Measurements from ENCODE around the gene ZFR2.

ZFR2 gene

DNA sequence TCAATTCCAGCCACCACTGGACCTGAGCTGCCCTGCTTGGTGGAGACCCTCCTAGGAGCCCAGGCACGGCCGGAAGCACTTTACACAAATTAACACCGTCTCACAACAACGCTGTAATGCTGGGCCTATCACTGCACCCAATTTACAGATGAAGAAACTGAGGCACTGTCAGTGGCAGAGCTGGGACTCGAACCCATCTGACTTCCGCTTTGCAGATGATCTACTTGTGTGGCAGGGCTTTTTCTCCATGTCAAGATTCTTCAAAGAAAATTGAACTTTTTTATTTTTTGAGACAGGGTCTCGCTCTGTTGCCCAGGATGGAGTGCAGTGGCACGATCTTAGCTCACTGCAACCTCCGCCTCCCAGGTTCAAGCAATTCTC lies 33.8 kb downstream of the ZFR2 start:
- Histone ChIP-seq H3K36me3 (no peaks in the 10 kb centered on the region), H3K4me1 (ENCODE audit: control insufficient read depth in 1 of 2, insufficient read depth in 1 of 2, low read depth in 1 of 2, low read length in 1 of 2) (no peaks in the 10 kb centered on the region), H3K9me3 (no peaks in the 10 kb centered on the region), H3K27me3 (peaks cover 8% of the 10 kb centered on the region), H3K4me3 (ENCODE audit: low read depth in 1 of 2, low read length in 1 of 2) (no peak overlapping the region), H3K27ac (no peak overlapping the region)
- TF ChIP-seq, protein P1, sequence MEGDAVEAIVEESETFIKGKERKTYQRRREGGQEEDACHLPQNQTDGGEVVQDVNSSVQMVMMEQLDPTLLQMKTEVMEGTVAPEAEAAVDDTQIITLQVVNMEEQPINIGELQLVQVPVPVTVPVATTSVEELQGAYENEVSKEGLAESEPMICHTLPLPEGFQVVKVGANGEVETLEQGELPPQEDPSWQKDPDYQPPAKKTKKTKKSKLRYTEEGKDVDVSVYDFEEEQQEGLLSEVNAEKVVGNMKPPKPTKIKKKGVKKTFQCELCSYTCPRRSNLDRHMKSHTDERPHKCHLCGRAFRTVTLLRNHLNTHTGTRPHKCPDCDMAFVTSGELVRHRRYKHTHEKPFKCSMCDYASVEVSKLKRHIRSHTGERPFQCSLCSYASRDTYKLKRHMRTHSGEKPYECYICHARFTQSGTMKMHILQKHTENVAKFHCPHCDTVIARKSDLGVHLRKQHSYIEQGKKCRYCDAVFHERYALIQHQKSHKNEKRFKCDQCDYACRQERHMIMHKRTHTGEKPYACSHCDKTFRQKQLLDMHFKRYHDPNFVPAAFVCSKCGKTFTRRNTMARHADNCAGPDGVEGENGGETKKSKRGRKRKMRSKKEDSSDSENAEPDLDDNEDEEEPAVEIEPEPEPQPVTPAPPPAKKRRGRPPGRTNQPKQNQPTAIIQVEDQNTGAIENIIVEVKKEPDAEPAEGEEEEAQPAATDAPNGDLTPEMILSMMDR (IDR thresholded peaks at IDR 0.05): no peak

DNA sequence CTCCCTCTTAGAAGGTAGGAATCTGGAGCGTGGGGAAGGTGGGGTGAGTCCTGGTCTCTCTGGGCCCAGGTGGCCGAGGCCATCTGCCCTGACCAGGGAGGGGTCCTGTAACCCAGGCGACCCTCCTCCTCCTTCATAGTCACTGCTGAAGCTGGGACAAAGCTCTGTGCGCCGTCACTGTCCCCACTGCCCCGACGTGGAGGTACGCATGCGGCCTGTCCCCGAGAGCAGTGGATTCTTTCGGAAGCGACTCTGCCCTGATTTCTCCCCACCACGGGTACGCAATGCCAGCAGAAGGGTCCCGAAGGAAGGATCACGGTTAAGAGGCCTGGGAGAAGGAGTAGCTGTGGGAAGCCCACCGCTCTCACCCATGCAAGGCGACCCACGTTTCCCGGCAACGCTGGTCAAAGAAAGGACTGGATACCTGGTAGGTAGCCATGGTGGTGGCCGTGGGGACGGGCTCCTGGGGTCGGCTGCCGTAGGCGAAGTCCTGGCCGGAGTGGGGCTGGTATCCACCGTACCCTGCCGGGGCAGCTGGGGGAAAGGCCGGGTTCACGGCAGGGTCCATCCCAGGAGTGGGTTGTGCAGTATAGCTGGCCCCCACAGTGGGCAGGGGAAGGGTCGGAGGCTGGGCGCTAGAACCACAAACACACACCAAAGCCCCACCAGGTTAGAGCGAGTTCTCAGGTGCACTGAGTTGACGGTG lies 34.3 kb downstream of the ZFR2 start:
- H3K27ac ChIP-seq: no peak overlapping the region
- H3K9me3 ChIP-seq: no peaks in the 10 kb centered on the region
- TF ChIP-seq, protein P1 (IDR thresholded peaks at IDR 0.05): no peak
- H3K4me1 ChIP-seq (ENCODE audit: control insufficient read depth in 1 of 2, insufficient read depth in 1 of 2, low read depth in 1 of 2, low read length in 1 of 2): no peaks in the 10 kb centered on the region
- peaks cover 11% of the 10 kb centered on the region for H3K27me3 ChIP-seq
- H3K4me3 ChIP-seq (ENCODE audit: low read depth in 1 of 2, low read length in 1 of 2): no peak overlapping the region
- H3K36me3 ChIP-seq: no peaks in the 10 kb centered on the region

- no peaks in the 10 kb centered on the region for H3K4me1 ChIP-seq (ENCODE audit: control insufficient read depth in 1 of 2, insufficient read depth in 1 of 2, low read depth in 1 of 2, low read length in 1 of 2)
- H3K9me3 ChIP-seq: no peaks in the 10 kb centered on the region
- H3K27me3 ChIP-seq: peaks cover 8% of the 10 kb centered on the region
- TF ChIP-seq, protein P1 (IDR thresholded peaks at IDR 0.05): no peak
- H3K27ac ChIP-seq: no peak overlapping the region
- H3K36me3 ChIP-seq: no peaks in the 10 kb centered on the region
- no peak overlapping the region for H3K4me3 ChIP-seq (ENCODE audit: low read depth in 1 of 2, low read length in 1 of 2)
Observed at GRCh38 chr19:3833578-3834348, 35.1 kb downstream of the ZFR2 start.

DNA sequence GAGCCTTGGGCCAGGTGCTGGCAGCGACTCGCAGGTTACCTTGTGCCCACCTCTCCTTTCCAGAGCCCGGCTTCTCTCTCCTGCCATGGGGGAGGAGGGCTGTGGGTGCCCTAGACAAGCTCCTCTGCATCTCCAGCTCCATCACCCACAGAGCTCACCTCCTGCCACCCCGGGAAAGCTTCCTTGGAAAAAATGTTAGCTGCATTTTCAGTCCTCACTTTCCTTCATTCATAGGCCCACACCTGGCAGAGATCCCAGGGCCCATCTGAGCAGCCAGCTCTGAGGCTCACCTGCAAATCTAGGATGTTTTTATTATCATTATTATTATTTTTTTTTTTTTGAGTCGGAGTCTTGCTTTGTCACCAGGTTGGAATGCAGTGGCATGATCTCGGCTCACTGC lies 36.8 kb downstream of the ZFR2 start:
- H3K4me3 ChIP-seq (ENCODE audit: low read depth in 1 of 2, low read length in 1 of 2): no peak overlapping the region
- H3K27ac ChIP-seq: no peak overlapping the region
- H3K36me3 ChIP-seq: no peaks in the 10 kb centered on the region
- peaks cover 7% of the 10 kb centered on the region for H3K27me3 ChIP-seq
- no peaks in the 10 kb centered on the region for H3K9me3 ChIP-seq
- H3K4me1 ChIP-seq (ENCODE audit: control insufficient read depth in 1 of 2, insufficient read depth in 1 of 2, low read depth in 1 of 2, low read length in 1 of 2): no peaks in the 10 kb centered on the region
- TF ChIP-seq, protein P1 (IDR thresholded peaks at IDR 0.05): no peak

GRCh38 chr19:3831601-3832000 lies 37.2 kb downstream of the ZFR2 start:
- H3K4me1 ChIP-seq (ENCODE audit: control insufficient read depth in 1 of 2, insufficient read depth in 1 of 2, low read depth in 1 of 2, low read length in 1 of 2): no peaks in the 10 kb centered on the region
- H3K27ac ChIP-seq: no peak overlapping the region
- no peak overlapping the region for H3K4me3 ChIP-seq (ENCODE audit: low read depth in 1 of 2, low read length in 1 of 2)
- no peaks in the 10 kb centered on the region for H3K36me3 ChIP-seq
- H3K27me3 ChIP-seq: peaks cover 7% of the 10 kb centered on the region
- TF ChIP-seq, protein P1 (IDR thresholded peaks at IDR 0.05): no peak
- no peaks in the 10 kb centered on the region for H3K9me3 ChIP-seq
